KOPT-K1 (cell line): ENCODE measurements around the gene ERG28.
"Not testable (repeated sequence)": the region's sequence is repeated elsewhere in the genome, so short reads cannot be mapped to it uniquely, and the experiment has no call there.

Experiments
- H3K27ac ChIP-seq: fragments of 200-600 bp; sonication (generic); 2 replicates; pipeline ENCODE4 v1.5.1; 2016; ENCODE audit warnings: antibody characterized with exemption, mild to moderate bottlenecking, low read depth, low read length; ENCODE audit not compliant: poor library complexity, severe bottlenecking
- H3K36me3 ChIP-seq: fragments of 200-600 bp; sonication (generic); 2 replicates; pipeline ENCODE4 v1.5.1; 2017; ENCODE audit warnings: antibody characterized with exemption, mild to moderate bottlenecking, low read length, moderate library complexity; ENCODE audit not compliant: insufficient read depth
- H3K9me3 ChIP-seq: fragments of 200-600 bp; sonication (generic); 2 replicates; pipeline ENCODE4 v1.5.1; 2017; ENCODE audit warnings: antibody characterized with exemption, low read length, mild to moderate bottlenecking; ENCODE audit not compliant: insufficient read depth, poor library complexity, severe bottlenecking

ERG28 gene, protein sequence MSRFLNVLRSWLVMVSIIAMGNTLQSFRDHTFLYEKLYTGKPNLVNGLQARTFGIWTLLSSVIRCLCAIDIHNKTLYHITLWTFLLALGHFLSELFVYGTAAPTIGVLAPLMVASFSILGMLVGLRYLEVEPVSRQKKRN

GRCh38 chr14:75660630-75661498 lies at the start of gene ERG28, which contains the start of gene TTLL5:
Gene ERG28 (minus strand): TSS chr14:75660876. CDS start chr14:75657502, 3,374 bp downstream.
Gene TTLL5 (plus strand): TSS chr14:75661246. CDS start chr14:75663150, 1,904 bp downstream.
- Histone ChIP-seq H3K9me3 (no peaks in the 10 kb centered on the region), H3K27ac (peak within 1 kb of the TSS; percentile 55), H3K36me3 (peaks cover 37% of the 10 kb centered on the region)

DNA sequence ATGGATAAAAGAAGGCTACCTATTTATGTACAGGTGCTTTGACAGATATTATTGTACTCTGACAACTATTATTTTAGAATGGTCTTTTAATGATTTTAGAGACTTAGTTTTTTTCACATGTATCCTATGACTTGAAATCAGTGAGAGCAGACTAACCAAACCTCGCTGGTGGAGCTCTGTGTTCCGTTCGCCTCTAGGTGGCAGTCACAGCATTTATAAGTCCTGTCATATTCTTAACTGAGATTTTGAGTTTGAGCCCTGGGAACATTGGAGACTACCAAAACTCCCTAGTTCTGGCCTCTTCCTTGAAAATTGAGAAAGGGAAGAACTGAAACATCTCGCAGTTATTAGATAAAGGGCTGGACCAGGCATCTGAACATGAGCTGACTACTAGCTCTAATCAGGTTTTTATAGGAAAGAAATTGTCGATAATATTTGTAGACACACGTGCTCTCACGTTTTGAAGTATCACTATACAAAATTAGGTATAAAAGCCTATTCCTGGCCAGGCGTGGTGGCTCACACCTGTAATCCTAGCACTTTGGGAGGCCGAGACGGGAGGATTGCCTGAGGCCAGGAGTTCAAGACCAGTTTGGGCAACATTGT lies 48.6 kb upstream of the ERG28 start:
- Histone ChIP-seq H3K27ac (no peak overlapping the region), H3K36me3 (peaks cover 57% of the 10 kb centered on the region), H3K9me3 (no peaks in the 10 kb centered on the region)

GRCh38 chr14:75705014-75705413 lies 44.3 kb upstream of the ERG28 start:
- Histone ChIP-seq H3K36me3 (peaks cover 76% of the 10 kb centered on the region), H3K27ac (no peak overlapping the region), H3K9me3 (no peaks in the 10 kb centered on the region)

DNA sequence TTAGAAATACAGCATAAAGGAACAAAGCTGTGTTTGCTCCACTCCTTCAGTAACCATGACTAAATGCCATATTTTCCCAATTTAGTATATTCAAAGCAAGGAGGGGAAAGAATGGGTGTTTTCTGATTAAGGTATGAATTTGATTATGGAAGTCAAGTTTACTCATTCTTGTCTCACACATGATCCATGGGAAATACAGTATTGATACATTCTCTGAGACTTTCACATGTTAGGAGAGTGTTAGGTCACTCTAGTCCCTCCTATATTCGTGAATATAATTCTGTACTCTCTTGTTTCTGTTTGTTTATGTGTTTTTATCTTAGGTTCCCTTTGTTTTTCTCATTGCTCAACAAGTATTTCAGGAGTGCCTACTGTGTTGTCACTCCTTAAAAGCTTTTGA lies 42.8 kb upstream of the ERG28 start:
- Histone ChIP-seq H3K27ac (no peak overlapping the region), H3K9me3 (no peaks in the 10 kb centered on the region), H3K36me3 (peaks cover 81% of the 10 kb centered on the region)

DNA sequence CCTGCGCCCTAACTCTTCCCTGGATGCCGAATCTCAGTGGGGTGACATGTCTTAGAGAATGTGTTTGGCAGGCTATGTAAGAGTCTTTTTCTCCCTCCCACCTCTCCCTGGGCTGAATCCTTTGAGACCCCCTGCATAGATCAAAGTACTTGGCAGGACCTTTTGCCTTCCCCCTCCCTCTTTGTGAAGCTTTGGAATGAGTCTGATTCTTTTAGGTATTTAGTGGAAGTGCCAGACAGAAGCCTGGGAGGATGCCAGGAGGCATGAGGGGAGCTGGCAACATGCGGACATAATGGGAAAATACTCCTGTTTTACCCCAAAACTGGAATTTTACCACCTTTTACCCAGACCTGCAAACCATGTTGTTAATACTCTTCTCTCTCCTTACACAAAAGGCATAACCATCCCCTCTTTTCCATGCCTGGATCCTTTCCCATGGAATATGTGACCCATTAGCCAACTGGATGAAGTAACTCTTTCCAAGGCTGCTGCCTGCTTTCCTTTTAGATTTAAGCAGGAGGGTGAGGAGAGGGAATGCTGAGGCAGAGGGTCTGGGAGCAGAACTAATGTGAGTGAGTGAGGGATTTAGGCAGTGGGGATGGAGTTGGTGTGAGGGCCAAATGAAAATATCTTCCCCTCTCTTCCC lies 42.1 kb upstream of the ERG28 start:
- H3K36me3 ChIP-seq = peaks cover 74% of the 10 kb centered on the region
- H3K27ac ChIP-seq = no peak overlapping the region
- no peaks in the 10 kb centered on the region for H3K9me3 ChIP-seq

DNA sequence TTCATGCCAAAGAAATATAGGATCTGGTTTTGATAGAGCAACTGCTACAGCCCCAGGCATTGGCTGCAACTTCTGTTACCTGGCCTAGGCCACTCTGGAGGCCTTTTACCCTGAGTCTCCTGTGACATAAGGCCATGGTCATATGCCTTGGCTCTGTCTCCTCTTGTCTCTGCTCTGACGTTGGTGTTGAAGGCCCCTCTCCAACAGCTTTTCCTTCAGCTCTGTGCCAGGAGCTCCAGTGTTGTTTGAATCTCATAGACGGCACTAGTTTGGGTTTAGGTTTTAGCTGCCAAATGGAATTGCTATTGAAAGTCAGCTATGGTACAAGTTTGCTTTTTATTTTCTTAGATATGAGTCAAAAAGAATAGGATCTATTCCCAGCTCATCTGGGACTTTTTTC lies 41.4 kb upstream of the ERG28 start:
- H3K36me3 ChIP-seq = peaks cover 76% of the 10 kb centered on the region
- no peaks in the 10 kb centered on the region for H3K9me3 ChIP-seq
- no peak overlapping the region for H3K27ac ChIP-seq

GRCh38 chr14:75700295-75700694 lies 39.6 kb upstream of the ERG28 start:
- Histone ChIP-seq H3K36me3 (peaks cover 69% of the 10 kb centered on the region), H3K9me3 (peaks cover 2% of the 10 kb centered on the region), H3K27ac (no peak overlapping the region)

GRCh38 chr14:75699331-75699730 lies 38.7 kb upstream of the ERG28 start:
- H3K36me3 ChIP-seq = peaks cover 71% of the 10 kb centered on the region
- H3K9me3 ChIP-seq = peaks cover 11% of the 10 kb centered on the region
- no peak overlapping the region for H3K27ac ChIP-seq

DNA sequence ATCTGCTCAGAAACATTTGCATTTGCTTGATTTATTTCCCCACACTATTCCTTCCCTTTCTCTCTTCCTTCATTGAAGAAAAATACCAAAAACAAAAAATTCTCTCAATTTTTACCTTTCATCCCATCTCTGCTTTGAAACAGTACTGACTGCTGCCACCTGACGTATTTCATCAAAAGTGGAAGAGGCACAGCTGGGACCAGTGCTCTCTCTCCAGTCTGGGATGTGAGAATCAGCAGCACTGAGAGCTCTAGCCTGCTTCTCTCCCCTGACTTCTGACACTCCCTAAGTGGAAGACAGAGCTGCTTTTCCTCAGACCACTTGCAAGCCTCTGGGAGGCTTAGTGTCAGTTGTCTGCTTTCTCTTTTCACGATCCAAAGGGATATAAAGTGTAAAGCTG lies 37.2 kb upstream of the ERG28 start:
- Histone ChIP-seq H3K9me3 (peaks cover 17% of the 10 kb centered on the region), H3K36me3 (peaks cover 73% of the 10 kb centered on the region), H3K27ac (no peak overlapping the region)

DNA sequence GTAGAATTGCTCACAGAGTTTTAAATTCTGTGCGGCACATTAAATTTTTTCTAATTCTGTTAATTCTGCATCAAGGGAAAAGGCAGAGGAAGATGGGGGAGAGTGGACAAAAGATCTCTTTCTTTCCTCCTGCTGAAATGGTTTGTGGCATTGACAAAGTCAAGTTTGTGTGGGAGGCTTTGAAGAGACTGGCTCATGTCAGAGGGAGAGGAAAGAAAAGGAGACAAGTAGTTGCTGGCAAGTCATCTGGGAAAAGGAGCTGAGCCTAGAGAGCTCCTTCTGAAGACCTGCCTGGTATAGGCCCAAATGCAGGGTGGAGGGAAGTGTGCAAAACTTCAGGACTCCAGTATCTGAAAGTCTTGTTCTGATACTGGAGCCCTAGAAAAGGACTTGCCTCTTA lies 36.7 kb upstream of the ERG28 start:
- Histone ChIP-seq H3K36me3 (peaks cover 73% of the 10 kb centered on the region), H3K27ac (no peak overlapping the region), H3K9me3 (peaks cover 17% of the 10 kb centered on the region)

- not testable (repeated sequence) for H3K27ac ChIP-seq
- H3K9me3 ChIP-seq = peaks cover 17% of the 10 kb centered on the region
- peaks cover 74% of the 10 kb centered on the region for H3K36me3 ChIP-seq
Observed at GRCh38 chr14:75695025-75695424, 34.3 kb upstream of the ERG28 start.

- Histone ChIP-seq H3K27ac (no peak overlapping the region), H3K36me3 (peaks cover 54% of the 10 kb centered on the region), H3K9me3 (peaks cover 12% of the 10 kb centered on the region)
Observed at GRCh38 chr14:75690010-75690409, 29.3 kb upstream of the ERG28 start.

- peaks cover 3% of the 10 kb centered on the region for H3K9me3 ChIP-seq
- H3K36me3 ChIP-seq = peaks cover 54% of the 10 kb centered on the region
- no peak overlapping the region for H3K27ac ChIP-seq
Observed at GRCh38 chr14:75689012-75689411, 28.3 kb upstream of the ERG28 start.

DNA sequence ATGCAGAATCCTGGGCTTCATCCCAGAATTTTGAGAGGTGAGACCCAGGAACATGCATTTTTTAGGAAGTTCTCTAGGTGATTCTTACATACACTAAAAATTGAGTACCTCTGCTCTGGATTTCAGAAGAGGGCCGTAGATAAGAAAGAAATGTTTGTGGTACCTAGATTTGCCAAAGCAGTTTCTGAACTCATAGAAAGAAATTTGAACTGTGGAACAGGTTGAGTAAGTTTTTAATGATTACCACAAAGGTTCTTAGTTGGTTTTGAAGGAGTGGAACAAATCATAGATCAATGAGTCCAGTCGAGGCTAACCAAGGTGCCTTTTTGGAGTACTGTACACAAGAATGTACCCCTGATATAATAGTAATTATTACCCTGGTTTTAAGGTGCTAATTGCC lies 25.2 kb upstream of the ERG28 start:
- H3K27ac ChIP-seq = no peak overlapping the region
- H3K9me3 ChIP-seq = no peaks in the 10 kb centered on the region
- H3K36me3 ChIP-seq = peaks cover 47% of the 10 kb centered on the region
